Hepatocyte (in vitro differentiated cells): ENCODE measurements around the gene ZNF322.

ENCODE experiments used
- EZH2phosphoT487 ChIP-seq: fragments of 200-600 bp; sonication (generic); IDR thresholded peaks from one replicate; pipeline ENCODE4 v1.6.1; 2018; ENCODE audit warnings: antibody characterized with exemption, mild to moderate bottlenecking, low read depth, moderate library complexity; ENCODE audit not compliant: unreplicated experiment, severe bottlenecking
- TF ChIP-seq, protein P1 (sequence below): fragments of 200-600 bp; sonication (generic); IDR thresholded peaks from 2 replicates; pipeline ENCODE4 v1.5.1; 2016; ENCODE audit warnings: antibody characterized with exemption, mild to moderate bottlenecking; ENCODE audit not compliant: poor library complexity

DNA sequence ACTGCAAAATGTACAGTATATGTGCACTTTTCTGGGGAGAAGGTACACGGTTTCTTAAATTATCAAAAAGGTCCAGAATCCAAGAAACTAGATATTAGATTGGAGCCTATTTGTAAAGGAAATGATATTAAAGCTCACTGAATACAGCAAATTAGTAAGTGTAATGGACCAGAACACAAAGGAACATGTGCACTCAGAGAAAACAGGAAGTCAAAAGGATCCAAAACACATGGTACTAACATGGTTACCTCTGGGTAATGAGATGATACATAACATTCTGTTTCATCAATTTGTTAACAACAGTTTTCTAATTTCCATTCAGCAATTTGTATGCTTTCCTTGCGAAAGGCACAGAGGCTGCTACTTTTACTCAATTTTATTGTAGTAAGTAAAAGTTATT lies 18.7 kb downstream of the ZNF322 start:
- TF ChIP-seq, protein P1, sequence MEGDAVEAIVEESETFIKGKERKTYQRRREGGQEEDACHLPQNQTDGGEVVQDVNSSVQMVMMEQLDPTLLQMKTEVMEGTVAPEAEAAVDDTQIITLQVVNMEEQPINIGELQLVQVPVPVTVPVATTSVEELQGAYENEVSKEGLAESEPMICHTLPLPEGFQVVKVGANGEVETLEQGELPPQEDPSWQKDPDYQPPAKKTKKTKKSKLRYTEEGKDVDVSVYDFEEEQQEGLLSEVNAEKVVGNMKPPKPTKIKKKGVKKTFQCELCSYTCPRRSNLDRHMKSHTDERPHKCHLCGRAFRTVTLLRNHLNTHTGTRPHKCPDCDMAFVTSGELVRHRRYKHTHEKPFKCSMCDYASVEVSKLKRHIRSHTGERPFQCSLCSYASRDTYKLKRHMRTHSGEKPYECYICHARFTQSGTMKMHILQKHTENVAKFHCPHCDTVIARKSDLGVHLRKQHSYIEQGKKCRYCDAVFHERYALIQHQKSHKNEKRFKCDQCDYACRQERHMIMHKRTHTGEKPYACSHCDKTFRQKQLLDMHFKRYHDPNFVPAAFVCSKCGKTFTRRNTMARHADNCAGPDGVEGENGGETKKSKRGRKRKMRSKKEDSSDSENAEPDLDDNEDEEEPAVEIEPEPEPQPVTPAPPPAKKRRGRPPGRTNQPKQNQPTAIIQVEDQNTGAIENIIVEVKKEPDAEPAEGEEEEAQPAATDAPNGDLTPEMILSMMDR: no peak
- TF ChIP-seq EZH2phosphoT487: no peak
